ENCODE results near the gene MATK.

MATK gene

GRCh38 chr19:3782330-3782729 is 3.9 kb downstream of the MATK start:
- peaks cover 5% of the 10 kb centered on the region in 2 experiments for H3K4me1 ChIP-seq (ENCODE audit: control insufficient read depth in 1 of 2, insufficient read depth in 2 of 2, low read length in 2 of 2)
- WGBS (ENCODE audit: extremely low coverage, insufficient coverage, insufficient read length): no CpG with 5 or more reads among the region's 1 CpG
- no peak overlapping the region for H2BK120ac ChIP-seq (ENCODE audit: insufficient read depth, low read length, poor library complexity)
- H3K79me1 ChIP-seq (ENCODE audit: low read length): no peaks in the 10 kb centered on the region
- no peak overlapping the region for H4K91ac ChIP-seq (ENCODE audit: low read depth, low read length)
- H3K9ac ChIP-seq (ENCODE audit: low read length): no peak overlapping the region
- no peak overlapping the region for H3K18ac ChIP-seq (ENCODE audit: low read length)
- no peak overlapping the region for H2AFZ ChIP-seq (ENCODE audit: insufficient read depth, low read length, poor library complexity)
- H3K27ac ChIP-seq (ENCODE audit: low read depth, low read length): no peak overlapping the region
- H3K27me3 ChIP-seq (ENCODE audit: insufficient read depth, low read length): peaks cover 25% of the 10 kb centered on the region
- no peak overlapping the region for H3K23ac ChIP-seq (ENCODE audit: low read length)
- H2AK5ac ChIP-seq (ENCODE audit: low read length): no peak overlapping the region
- H2BK5ac ChIP-seq (ENCODE audit: low read depth, low read length, poor library complexity): no peak overlapping the region
- DNase-seq: no peak
- H4K12ac ChIP-seq (ENCODE audit: low read depth, low read length): no peak overlapping the region
- H3K14ac ChIP-seq (ENCODE audit: low read length): no peak overlapping the region
- H3K4ac ChIP-seq (ENCODE audit: low read depth, low read length): no peak overlapping the region
- H3K79me2 ChIP-seq (ENCODE audit: control insufficient read depth, insufficient read depth, low read length, poor library complexity): no peaks in the 10 kb centered on the region
- H4K8ac ChIP-seq (ENCODE audit: low read depth, low read length): no peak overlapping the region
- H3K4me3 ChIP-seq (ENCODE audit: low read depth, low read length): no peak overlapping the region
- H3K36me3 ChIP-seq (ENCODE audit: control insufficient read depth in 1 of 2, insufficient read depth in 2 of 2, low read length in 2 of 2): no peaks in the 10 kb centered on the region
- H2BK12ac ChIP-seq (ENCODE audit: low read length): no peak overlapping the region
- H3K9me3 ChIP-seq (ENCODE audit: insufficient read depth, low read depth, low read length): peaks cover 24% of the 10 kb centered on the region
- H3K4me2 ChIP-seq (ENCODE audit: low read length): no peak overlapping the region

DNA sequence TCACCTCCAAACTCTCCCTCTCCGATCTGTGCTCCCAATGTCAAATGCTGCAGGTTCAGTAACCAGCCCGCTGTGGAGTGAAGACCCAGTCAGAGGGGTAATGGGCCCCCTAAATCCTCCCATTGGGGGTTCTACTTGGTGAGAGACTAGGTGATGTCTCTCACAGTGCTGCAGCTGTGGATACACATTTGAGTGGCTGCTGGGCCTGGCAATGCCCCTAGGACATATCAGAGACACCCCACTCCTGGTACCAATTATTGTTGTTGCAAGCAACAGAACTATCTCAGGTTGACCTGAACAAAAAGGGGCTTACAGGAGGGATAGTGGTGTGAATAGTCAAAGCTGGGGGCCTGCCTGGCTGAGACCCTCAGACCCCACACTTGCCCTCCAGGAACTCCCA is 4.6 kb downstream of the MATK start:
- Histone ChIP-seq H3K18ac (ENCODE audit: low read length) (no peak overlapping the region), H3K9me3 (ENCODE audit: insufficient read depth, low read depth, low read length) (peaks cover 25% of the 10 kb centered on the region), H3K27me3 (ENCODE audit: insufficient read depth, low read length) (peaks cover 23% of the 10 kb centered on the region), H2AK5ac (ENCODE audit: low read length) (no peak overlapping the region), H4K12ac (ENCODE audit: low read depth, low read length) (no peak overlapping the region), H2BK120ac (ENCODE audit: insufficient read depth, low read length, poor library complexity) (no peak overlapping the region), H3K4me2 (ENCODE audit: low read length) (no peak overlapping the region), H3K4me1 (ENCODE audit: control insufficient read depth in 1 of 2, insufficient read depth in 2 of 2, low read length in 2 of 2) (peaks cover 5% of the 10 kb centered on the region in 2 experiments), H3K23ac (ENCODE audit: low read length) (no peak overlapping the region), H4K91ac (ENCODE audit: low read depth, low read length) (no peak overlapping the region), H2AFZ (ENCODE audit: insufficient read depth, low read length, poor library complexity) (no peak overlapping the region), H3K27ac (ENCODE audit: low read depth, low read length) (no peak overlapping the region), H2BK12ac (ENCODE audit: low read length) (no peak overlapping the region), H3K36me3 (ENCODE audit: control insufficient read depth in 1 of 2, insufficient read depth in 2 of 2, low read length in 2 of 2) (no peaks in the 10 kb centered on the region), H3K79me2 (ENCODE audit: control insufficient read depth, insufficient read depth, low read length, poor library complexity) (no peaks in the 10 kb centered on the region), H2BK5ac (ENCODE audit: low read depth, low read length, poor library complexity) (no peak overlapping the region), H3K4me3 (ENCODE audit: low read depth, low read length) (no peak overlapping the region), H3K9ac (ENCODE audit: low read length) (no peak overlapping the region), H3K79me1 (ENCODE audit: low read length) (no peaks in the 10 kb centered on the region), H4K8ac (ENCODE audit: low read depth, low read length) (no peak overlapping the region), H3K14ac (ENCODE audit: low read length) (no peak overlapping the region), H3K4ac (ENCODE audit: low read depth, low read length) (no peak overlapping the region)
- no CpG with 5 or more reads among the region's 2 CpGs for WGBS (ENCODE audit: extremely low coverage, insufficient coverage, insufficient read length)
- no peak for DNase-seq

DNA sequence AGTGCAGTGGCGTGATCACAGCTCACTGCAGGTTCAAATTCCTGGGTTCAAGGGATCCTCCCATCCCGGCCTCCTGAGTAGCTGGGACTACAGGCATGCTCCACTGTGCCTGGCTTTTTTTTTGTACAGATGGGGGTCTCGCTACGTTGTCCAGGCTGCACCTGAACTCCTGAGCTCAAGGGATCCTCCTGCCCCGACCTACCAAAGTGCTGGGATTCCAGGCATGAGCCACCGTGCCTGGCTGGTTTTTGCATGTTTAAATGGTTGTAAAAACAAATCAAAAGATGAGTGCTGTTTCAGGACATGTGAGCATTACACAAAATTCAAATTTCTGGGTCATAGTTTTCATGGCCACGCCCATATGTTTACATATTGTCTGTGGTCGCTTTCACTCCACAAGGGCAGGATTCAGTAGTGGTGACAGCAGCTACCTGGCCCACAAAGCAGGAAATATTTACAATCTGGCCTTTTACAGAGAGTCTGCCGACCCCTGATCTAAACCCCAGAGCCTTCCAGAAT is 5.3 kb downstream of the MATK start:
- no CpG with 5 or more reads among the region's 9 CpGs for WGBS (ENCODE audit: extremely low coverage, insufficient coverage, insufficient read length)
- Histone ChIP-seq H3K4me1 (ENCODE audit: control insufficient read depth in 1 of 2, insufficient read depth in 2 of 2, low read length in 2 of 2) (peaks cover 5% of the 10 kb centered on the region in 2 experiments), H3K36me3 (ENCODE audit: control insufficient read depth in 1 of 2, insufficient read depth in 2 of 2, low read length in 2 of 2) (no peaks in the 10 kb centered on the region), H3K27ac (ENCODE audit: low read depth, low read length) (no peak overlapping the region), H3K4me2 (ENCODE audit: low read length) (no peak overlapping the region), H3K27me3 (ENCODE audit: insufficient read depth, low read length) (peaks cover 17% of the 10 kb centered on the region), H2BK12ac (ENCODE audit: low read length) (no peak overlapping the region), H3K4ac (ENCODE audit: low read depth, low read length) (no peak overlapping the region), H2AFZ (ENCODE audit: insufficient read depth, low read length, poor library complexity) (no peak overlapping the region), H3K23ac (ENCODE audit: low read length) (no peak overlapping the region), H3K79me2 (ENCODE audit: control insufficient read depth, insufficient read depth, low read length, poor library complexity) (no peaks in the 10 kb centered on the region), H3K18ac (ENCODE audit: low read length) (no peak overlapping the region), H4K91ac (ENCODE audit: low read depth, low read length) (no peak overlapping the region), H3K79me1 (ENCODE audit: low read length) (no peaks in the 10 kb centered on the region), H4K8ac (ENCODE audit: low read depth, low read length) (no peak overlapping the region), H2BK5ac (ENCODE audit: low read depth, low read length, poor library complexity) (no peak overlapping the region), H3K9ac (ENCODE audit: low read length) (no peak overlapping the region), H2AK5ac (ENCODE audit: low read length) (no peak overlapping the region), H3K14ac (ENCODE audit: low read length) (no peak overlapping the region), H4K12ac (ENCODE audit: low read depth, low read length) (no peak overlapping the region), H3K9me3 (ENCODE audit: insufficient read depth, low read depth, low read length) (peaks cover 28% of the 10 kb centered on the region), H2BK120ac (ENCODE audit: insufficient read depth, low read length, poor library complexity) (no peak overlapping the region), H3K4me3 (ENCODE audit: low read depth, low read length) (no peak overlapping the region)
- no peak for DNase-seq

GRCh38 chr19:3778899-3779723 is 7.1 kb downstream of the MATK start:
- no peak overlapping the region for H2BK5ac ChIP-seq (ENCODE audit: low read depth, low read length, poor library complexity)
- no peak overlapping the region for H3K4me2 ChIP-seq (ENCODE audit: low read length)
- no peak overlapping the region for H2AFZ ChIP-seq (ENCODE audit: insufficient read depth, low read length, poor library complexity)
- no peak overlapping the region for H3K18ac ChIP-seq (ENCODE audit: low read length)
- no peaks in the 10 kb centered on the region for H3K79me1 ChIP-seq (ENCODE audit: low read length)
- no peaks in the 10 kb centered on the region for H3K4me1 ChIP-seq (ENCODE audit: control insufficient read depth in 1 of 2, insufficient read depth in 2 of 2, low read length in 2 of 2)
- H2BK120ac ChIP-seq (ENCODE audit: insufficient read depth, low read length, poor library complexity): no peak overlapping the region
- H3K36me3 ChIP-seq (ENCODE audit: control insufficient read depth in 1 of 2, insufficient read depth in 2 of 2, low read length in 2 of 2): no peaks in the 10 kb centered on the region
- DNase-seq: no peak
- H3K9ac ChIP-seq (ENCODE audit: low read length): no peak overlapping the region
- no peak overlapping the region for H4K91ac ChIP-seq (ENCODE audit: low read depth, low read length)
- no peak overlapping the region for H3K4ac ChIP-seq (ENCODE audit: low read depth, low read length)
- no CpG with 5 or more reads among the region's 44 CpGs for WGBS (ENCODE audit: extremely low coverage, insufficient coverage, insufficient read length)
- H2BK12ac ChIP-seq (ENCODE audit: low read length): no peak overlapping the region
- peaks cover 3% of the 10 kb centered on the region for H3K27me3 ChIP-seq (ENCODE audit: insufficient read depth, low read length)
- peaks cover 28% of the 10 kb centered on the region for H3K9me3 ChIP-seq (ENCODE audit: insufficient read depth, low read depth, low read length)
- no peak overlapping the region for H3K27ac ChIP-seq (ENCODE audit: low read depth, low read length)
- H3K79me2 ChIP-seq (ENCODE audit: control insufficient read depth, insufficient read depth, low read length, poor library complexity): no peaks in the 10 kb centered on the region
- no peak overlapping the region for H2AK5ac ChIP-seq (ENCODE audit: low read length)
- no peak overlapping the region for H3K14ac ChIP-seq (ENCODE audit: low read length)
- H3K23ac ChIP-seq (ENCODE audit: low read length): no peak overlapping the region
- no peak overlapping the region for H4K8ac ChIP-seq (ENCODE audit: low read depth, low read length)
- H4K12ac ChIP-seq (ENCODE audit: low read depth, low read length): no peak overlapping the region
- H3K4me3 ChIP-seq (ENCODE audit: low read depth, low read length): no peak overlapping the region
